GM23338 (cell line): ENCODE results near the gene MBLAC1. TPM values are rescaled to one million over a fixed set of nuclear protein-coding genes. Genes with fewer than 3 reads are reported as not detected.
A peak's percentile ranks its signal among the peaks of the same experiment; 100 is the strongest.

Experiments used
- ATAC-seq: fragments of 200-7000 bp; cut with Tn5 transposase; 3 replicates; pipeline ENCODE4 v1.9.1; 2020
- DNase-seq: peaks from one replicate; pipeline ENCODE4 v3.0.0-alpha.2; 2015; ENCODE audit warnings: low spot score
- H2AFZ ChIP-seq: fragments of 200-600 bp; sonication (generic); 2 replicates; pipeline ENCODE4 v1.8.0; 2016; ENCODE audit warnings: antibody characterized with exemption, mild to moderate bottlenecking, moderate library complexity
- H3F3A ChIP-seq: fragments of 200-600 bp; sonication (generic); replicated peaks from 2 replicates; pipeline ENCODE4 v1.8.0; 2017; ENCODE audit warnings: antibody characterized with exemption, mixed run types, low read depth
- H3K27ac ChIP-seq: fragments of 200-600 bp; sonication (generic); 2 replicates; pipeline ENCODE4 v1.6.1; 2016; ENCODE audit warnings: low read depth
- H3K27me3 ChIP-seq: fragments of 200-600 bp; sonication (generic); 2 replicates; pipeline ENCODE4 v1.8.0; 2016; ENCODE audit warnings: mild to moderate bottlenecking, mixed run types, moderate library complexity; ENCODE audit not compliant: insufficient read depth
- H3K36me3 ChIP-seq: fragments of 200-600 bp; sonication (generic); 2 replicates; pipeline ENCODE4 v1.8.0; 2016; ENCODE audit warnings: mild to moderate bottlenecking; ENCODE audit not compliant: insufficient read depth
- H3K4me1 ChIP-seq: fragments of 200-600 bp; sonication (generic); 2 replicates; pipeline ENCODE4 v1.8.0; 2016; ENCODE audit warnings: mild to moderate bottlenecking, moderate library complexity; ENCODE audit not compliant: insufficient read depth
- H3K4me2 ChIP-seq: fragments of 200-600 bp; sonication (generic); 2 replicates; pipeline ENCODE4 v1.7.1; 2017; ENCODE audit warnings: mixed run types
- H3K4me3 ChIP-seq: fragments of 200-600 bp; sonication (generic); 2 replicates; pipeline ENCODE4 v1.6.1; 2016; ENCODE audit warnings: mixed run types
- H3K79me2 ChIP-seq: fragments of 200-600 bp; sonication (generic); replicated peaks from 2 replicates; pipeline ENCODE4 v1.8.0; 2017; ENCODE audit warnings: mild to moderate bottlenecking; ENCODE audit not compliant: insufficient read depth
- H3K9me2 ChIP-seq: fragments of 200-600 bp; sonication (generic); 2 replicates; pipeline ENCODE4 v1.8.0; 2017; ENCODE audit not compliant: insufficient read depth
- H4K20me1 ChIP-seq: fragments of 200-600 bp; sonication (generic); replicated peaks from 2 replicates; pipeline ENCODE4 v1.8.0; 2017; ENCODE audit warnings: mild to moderate bottlenecking; ENCODE audit not compliant: insufficient read depth
- H3K27ac Mint-ChIP-seq: 2 replicates; pipeline ENCODE4 v1.8.0; 2020; ENCODE audit warnings: inconsistent platforms, mild to moderate bottlenecking, moderate library complexity, mixed read lengths
- H3K27me3 Mint-ChIP-seq: 3 replicates; pipeline ENCODE4 v1.8.0; 2022; ENCODE audit warnings: low read depth, mild to moderate bottlenecking, moderate library complexity, mixed read lengths, inconsistent platforms; ENCODE audit not compliant: insufficient read depth, poor library complexity
- H3K36me3 Mint-ChIP-seq: 3 replicates; pipeline ENCODE4 v1.8.0; 2021; ENCODE audit warnings: low read depth, mild to moderate bottlenecking, inconsistent platforms, moderate library complexity, mixed read lengths
- H3K4me1 Mint-ChIP-seq: 3 replicates; pipeline ENCODE4 v1.8.0; 2020; ENCODE audit warnings: mild to moderate bottlenecking, inconsistent platforms, mixed read lengths
- H3K4me3 Mint-ChIP-seq: 3 replicates; pipeline ENCODE4 v1.8.0; 2021; ENCODE audit warnings: moderate library complexity, mild to moderate bottlenecking, inconsistent platforms, mixed read lengths
- H3K9me3 Mint-ChIP-seq: 3 replicates; pipeline ENCODE4 v1.8.0; 2020; ENCODE audit warnings: moderate library complexity, mild to moderate bottlenecking, inconsistent platforms, mixed read lengths
- CREB1 ChIP-seq: fragments of 250-450 bp; sonication (Bioruptor Pico); IDR thresholded peaks from 2 replicates; pipeline ENCODE4 v1.5.0; 2020; ENCODE audit warnings: low read depth, mild to moderate bottlenecking, moderate library complexity
- ETS1 ChIP-seq: IDR thresholded peaks from 2 replicates; pipeline ENCODE4 v1.6.1; 2016; ENCODE audit warnings: antibody characterized with exemption
- EZH2 ChIP-seq: fragments of 200-600 bp; sonication (generic); IDR thresholded peaks from one replicate; pipeline ENCODE4 v1.8.0; 2017; ENCODE audit warnings: antibody characterized with exemption, mild to moderate bottlenecking, low read depth; ENCODE audit not compliant: unreplicated experiment
- EZH2phosphoT487 ChIP-seq: fragments of 200-600 bp; sonication (generic); IDR thresholded peaks from one replicate; pipeline ENCODE4 v1.8.1; 2018; ENCODE audit warnings: antibody characterized with exemption; ENCODE audit not compliant: unreplicated experiment
- JUNB ChIP-seq: IDR thresholded peaks from one replicate; pipeline ENCODE4 v1.6.1; 2016; ENCODE audit warnings: antibody characterized with exemption; ENCODE audit not compliant: unreplicated experiment
- NANOG ChIP-seq: IDR thresholded peaks from 2 replicates; pipeline ENCODE4 v1.6.1; 2016; ENCODE audit warnings: antibody characterized with exemption, borderline replicate concordance
- POLR2AphosphoS5 ChIP-seq: IDR thresholded peaks from 2 replicates; pipeline ENCODE4 v1.6.1; 2016; ENCODE audit warnings: antibody characterized with exemption, low read depth
- REST ChIP-seq: IDR thresholded peaks from one replicate; pipeline ENCODE4 v1.6.1; 2018; ENCODE audit warnings: antibody characterized with exemption; ENCODE audit not compliant: unreplicated experiment
- STAT1 ChIP-seq: IDR thresholded peaks from one replicate; pipeline ENCODE4 v1.6.1; 2016; ENCODE audit warnings: antibody characterized with exemption; ENCODE audit not compliant: unreplicated experiment
- ZNF114 ChIP-seq: fragments of 250-450 bp; sonication (Bioruptor Pico); IDR thresholded peaks from 2 replicates; pipeline ENCODE4 v1.5.0; 2020; ENCODE audit warnings: mild to moderate bottlenecking, moderate library complexity
- ZNF331 ChIP-seq: fragments of 250-450 bp; sonication (Bioruptor Pico); IDR thresholded peaks from 2 replicates; pipeline ENCODE4 v1.5.0; 2020; ENCODE audit warnings: low read depth, mild to moderate bottlenecking, moderate library complexity
- ZNF462 ChIP-seq: fragments of 250-450 bp; sonication (Bioruptor Pico); IDR thresholded peaks from 2 replicates; pipeline ENCODE4 v1.5.0; 2020; ENCODE audit warnings: mild to moderate bottlenecking, moderate library complexity
- polyA plus RNA-seq: library from polyadenylated mRNA; unstranded; fragments of >200 nt; fragmentation: Nextera tagmentation; extraction: Ambion mirVana; gene quantifications from 2 replicates; pipeline ENCODE4 v1.2.1, GENCODE V29; 2016
- total RNA-seq: library from RNA; depleted of rRNA; stranded (reverse); fragments of >200 nt; shearing (Covaris generic); gene quantifications from 2 replicates; pipeline ENCODE4 v1.2.3, GENCODE V29; 2014
- TF ChIP-seq, protein P1 (sequence below), 2 experiments: fragments of 200-600 bp in 1 of 2; sonication (generic) in 1 of 2; conservative IDR thresholded peaks; 2 replicates each; pipeline versions ENCODE4 v1.5.1 to v1.6.1; 2016 to 2017; ENCODE audit warnings: antibody characterized with exemption in 2 of 2, low read depth in 2 of 2, mild to moderate bottlenecking in 2 of 2, moderate library complexity in 1 of 2

The MBLAC1 gene
- total and polyA plus RNA-seq, 2 experiments from 2014 or later, result 2.7 to 5.7 TPM

GRCh38 chr7:100141555-100141949 is 14.8 kb downstream of the MBLAC1 start:
- peaks cover 4% of the 10 kb centered on the region; the same call in 1 of the 3 replicates for H3K9me3 Mint-ChIP-seq
- H3K36me3 Mint-ChIP-seq, result no peaks in the 10 kb centered on the region; the same call in 2 of the 3 replicates
- H3K79me2 ChIP-seq, result no peaks in the 10 kb centered on the region
- no peaks in the 10 kb centered on the region for H3K27me3 ChIP-seq
- 0 out of 2 replicates have a peak overlapping the region, but pooled peaks have one; percentile 10 for H2AFZ ChIP-seq
- H4K20me1 ChIP-seq, result no peaks in the 10 kb centered on the region
- H3K27ac Mint-ChIP-seq, result no peak overlapping the region
- no peak for TF ChIP-seq ZNF331
- no peak for TF ChIP-seq NANOG
- no peak for TF ChIP-seq ZNF462 (CRISPR knock-in tag)
- TF ChIP-seq REST, result no peak
- no peak for TF ChIP-seq CREB1
- no peak for TF ChIP-seq JUNB
- TF ChIP-seq STAT1, result no peak
- TF ChIP-seq ETS1, result no peak
- no peak for TF ChIP-seq ZNF114 (CRISPR knock-in tag)
- no peak for TF ChIP-seq EZH2phosphoT487
- no peak for TF ChIP-seq EZH2
- TF ChIP-seq POLR2AphosphoS5, result no peak
- TF ChIP-seq, protein P1, sequence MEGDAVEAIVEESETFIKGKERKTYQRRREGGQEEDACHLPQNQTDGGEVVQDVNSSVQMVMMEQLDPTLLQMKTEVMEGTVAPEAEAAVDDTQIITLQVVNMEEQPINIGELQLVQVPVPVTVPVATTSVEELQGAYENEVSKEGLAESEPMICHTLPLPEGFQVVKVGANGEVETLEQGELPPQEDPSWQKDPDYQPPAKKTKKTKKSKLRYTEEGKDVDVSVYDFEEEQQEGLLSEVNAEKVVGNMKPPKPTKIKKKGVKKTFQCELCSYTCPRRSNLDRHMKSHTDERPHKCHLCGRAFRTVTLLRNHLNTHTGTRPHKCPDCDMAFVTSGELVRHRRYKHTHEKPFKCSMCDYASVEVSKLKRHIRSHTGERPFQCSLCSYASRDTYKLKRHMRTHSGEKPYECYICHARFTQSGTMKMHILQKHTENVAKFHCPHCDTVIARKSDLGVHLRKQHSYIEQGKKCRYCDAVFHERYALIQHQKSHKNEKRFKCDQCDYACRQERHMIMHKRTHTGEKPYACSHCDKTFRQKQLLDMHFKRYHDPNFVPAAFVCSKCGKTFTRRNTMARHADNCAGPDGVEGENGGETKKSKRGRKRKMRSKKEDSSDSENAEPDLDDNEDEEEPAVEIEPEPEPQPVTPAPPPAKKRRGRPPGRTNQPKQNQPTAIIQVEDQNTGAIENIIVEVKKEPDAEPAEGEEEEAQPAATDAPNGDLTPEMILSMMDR (conservative IDR thresholded peaks at IDR 0.05; ENCODE audit: low read depth in 2 of 2), result no peak
- no peak overlapping the region for H3K27ac ChIP-seq
- H3K4me2 ChIP-seq, result no peak overlapping the region
- H3F3A ChIP-seq, result no peaks in the 10 kb centered on the region
- ATAC-seq (no peak), DNase-seq (no peak)
- H3K27me3 Mint-ChIP-seq, result peaks cover 2% of the 10 kb centered on the region
- no peaks in the 10 kb centered on the region for H3K36me3 ChIP-seq
- no peaks in the 10 kb centered on the region for H3K9me2 ChIP-seq
- H3K4me3 Mint-ChIP-seq, result no peak overlapping the region
- H3K4me1 Mint-ChIP-seq, result peaks cover 8% of the 10 kb centered on the region; the same call in 2 of the 3 replicates
- H3K4me3 ChIP-seq, result no peak overlapping the region
- H3K4me1 ChIP-seq, result no peaks in the 10 kb centered on the region
